T-helper 17 cell (primary cell): ENCODE data around the gene TAF1A. TPM values are rescaled to one million over a fixed set of nuclear protein-coding genes. Genes with fewer than 3 reads are reported as not detected.
"Not testable (repeated sequence)": the region's sequence is repeated elsewhere in the genome, so short reads cannot be mapped to it uniquely, and the experiment has no call there.

Experiments
- ATAC-seq: fragments of 150-1000 bp; cut with Tn5 transposase; 2 replicates; pipeline ENCODE4 v1.10.0; 2021; ENCODE audit warnings: mild to moderate bottlenecking, moderate library complexity
- DNase-seq, 3 donors: peaks; one replicate each; pipeline versions ENCODE4 v3.0.0 to v3.0.0-alpha.2; 2020 to 2021
- H3K9me3 ChIP-seq: one replicate; pipeline ENCODE4 v1.7.0; 2013; ENCODE audit warnings: low read length, mild to moderate bottlenecking; ENCODE audit not compliant: control insufficient read depth, poor library complexity, severe bottlenecking
- H3K27ac Mint-ChIP-seq: one replicate; pipeline ENCODE4 v1.8.0; 2022; ENCODE audit warnings: mild to moderate bottlenecking, moderate library complexity, mixed read lengths
- H3K27me3 Mint-ChIP-seq: one replicate; pipeline ENCODE4 v1.8.0; 2022; ENCODE audit warnings: mixed read lengths
- H3K36me3 Mint-ChIP-seq: one replicate; pipeline ENCODE4 v1.8.0; 2022; ENCODE audit warnings: low read depth, mixed read lengths
- H3K4me1 Mint-ChIP-seq: one replicate; pipeline ENCODE4 v1.8.0; 2022; ENCODE audit warnings: mild to moderate bottlenecking, mixed read lengths
- H3K4me3 Mint-ChIP-seq: one replicate; pipeline ENCODE4 v1.8.0; 2022; ENCODE audit warnings: mild to moderate bottlenecking, moderate library complexity, mixed read lengths
- total RNA-seq, 4 donors: library from RNA in 2 of 4; stranded (reverse) in 2 of 4; gene quantifications; one replicate each; pipeline ENCODE4 v1.2.3 and lab custom pipeline; 2022 to 2026

Gene TAF1A
- total RNA-seq, 2 donors from 2014 or later, result 4.0 to 4.1 TPM

DNA sequence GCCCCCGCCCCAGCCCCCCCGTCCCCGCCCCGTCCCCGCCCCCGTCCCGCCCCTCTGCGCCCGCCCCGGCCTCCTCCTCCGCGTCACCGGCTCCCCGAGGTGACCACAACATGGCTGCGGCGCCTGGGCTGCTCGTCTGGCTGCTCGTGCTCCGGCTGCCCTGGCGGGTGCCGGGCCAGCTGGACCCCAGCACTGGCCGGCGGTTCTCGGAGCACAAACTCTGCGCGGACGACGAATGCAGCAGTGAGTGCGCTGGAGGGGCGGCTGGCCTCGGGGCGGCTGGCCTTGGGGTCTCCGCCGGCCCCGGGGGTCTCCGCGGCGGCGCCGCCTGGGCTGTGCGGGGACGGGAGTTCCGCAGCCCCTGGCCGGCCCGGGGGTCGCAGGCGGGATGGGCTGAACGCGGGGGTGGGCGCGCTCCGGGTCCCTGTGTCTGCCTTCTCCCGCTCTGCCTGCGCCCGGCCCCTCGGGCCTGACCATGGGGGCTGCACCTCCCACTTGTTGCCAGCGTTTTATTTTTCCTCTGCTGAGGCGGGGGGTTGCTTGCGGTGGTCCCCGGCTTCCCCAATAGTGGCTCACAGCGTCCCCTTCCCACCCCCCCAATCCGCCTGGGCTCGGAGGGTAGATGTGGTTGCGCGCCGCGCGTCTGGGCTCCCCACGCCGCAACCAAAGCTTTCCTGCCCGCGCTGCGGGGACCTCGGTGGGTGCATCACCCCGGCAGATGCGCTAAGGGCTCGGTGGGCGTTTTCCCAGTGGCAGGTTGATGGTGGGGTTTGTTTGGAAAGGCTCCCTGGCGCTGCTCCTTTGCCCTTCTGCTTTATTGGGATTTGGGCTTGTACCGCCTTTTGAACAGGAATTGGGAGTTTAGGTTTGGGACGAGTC lies 28.5 kb upstream of the TAF1A start, which contains the start of gene MIA3:
MIA3 (plus strand) TSS at position 97 of the 879 bp plus-strand sequence; CDS start at position 111, 14 bp downstream.
- peaks cover 6% of the 10 kb centered on the region for H3K36me3 Mint-ChIP-seq
- H3K27me3 Mint-ChIP-seq, result peaks cover 28% of the 10 kb centered on the region
- H3K4me1 Mint-ChIP-seq, result peaks cover 27% of the 10 kb centered on the region
- peak within 1 kb of the TSS; percentile 91 for H3K4me3 Mint-ChIP-seq
- DNase-seq (peak; percentile 31 to 70 (median 33)), ATAC-seq (peak; percentile 56)
- H3K9me3 ChIP-seq, result no peaks in the 10 kb centered on the region
- H3K27ac Mint-ChIP-seq, result peak within 1 kb of the TSS; percentile 94

DNA sequence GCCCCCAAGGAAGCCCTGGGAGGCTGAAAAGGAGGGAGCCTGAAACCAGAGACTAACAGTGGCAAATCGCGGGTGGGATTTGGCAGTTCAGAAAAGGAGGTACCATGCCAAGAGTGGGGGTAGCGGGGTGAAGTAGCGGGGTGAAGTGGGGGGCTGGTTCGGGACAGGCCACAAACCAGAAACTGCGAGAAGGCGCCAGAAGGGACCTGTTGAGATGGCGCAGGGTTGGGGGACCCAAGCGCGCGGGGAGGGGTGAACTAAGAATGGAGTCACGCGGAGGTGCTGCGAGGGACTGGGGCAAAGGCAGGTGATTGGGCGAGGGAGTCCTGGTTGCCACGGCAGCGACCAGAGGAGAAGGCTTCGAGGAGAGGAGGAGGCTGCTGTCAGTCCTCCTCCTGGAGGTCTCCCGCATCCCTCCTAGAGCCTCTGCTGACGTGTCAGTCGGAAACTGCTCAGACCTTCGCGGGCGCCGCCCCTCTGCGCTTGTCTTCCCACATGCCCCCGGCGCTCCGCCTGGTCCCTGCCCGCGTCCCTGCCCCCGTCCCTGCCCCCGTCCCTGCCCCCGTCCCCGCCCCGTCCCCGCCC lies 27.7 kb upstream of the TAF1A start:
- peaks cover 24% of the 10 kb centered on the region for H3K4me1 Mint-ChIP-seq
- H3K27ac Mint-ChIP-seq, result peak overlapping the region; percentile 94
- peak; percentile 82 to 93 (median 93) for DNase-seq
- H3K36me3 Mint-ChIP-seq, result peaks cover 3% of the 10 kb centered on the region
- H3K9me3 ChIP-seq, result no peaks in the 10 kb centered on the region
- peaks cover 36% of the 10 kb centered on the region for H3K27me3 Mint-ChIP-seq
- peak; percentile 92 for ATAC-seq
- H3K4me3 Mint-ChIP-seq, result peak overlapping the region; percentile 91

DNA sequence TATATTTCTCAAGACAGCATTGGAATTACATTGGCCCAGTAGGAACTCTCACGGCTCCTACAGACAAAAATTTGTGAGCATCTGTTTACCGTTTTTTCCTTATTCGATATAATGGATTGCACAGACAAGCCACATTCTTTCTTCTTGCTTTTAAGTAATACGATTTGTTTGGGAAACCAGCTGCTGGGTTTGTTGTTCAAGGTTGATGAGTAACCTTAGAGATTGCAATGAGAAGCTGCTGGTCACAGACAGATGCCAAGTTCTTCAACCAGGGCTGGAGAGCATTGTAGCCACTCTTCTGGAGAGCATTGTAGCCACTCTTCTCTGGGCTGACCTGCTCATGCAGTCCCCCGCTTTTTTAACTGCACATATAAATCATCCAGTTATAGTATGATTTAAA lies 26.8 kb upstream of the TAF1A start:
- no peak for ATAC-seq
- no peaks in the 10 kb centered on the region for H3K9me3 ChIP-seq
- peaks cover 43% of the 10 kb centered on the region for H3K27me3 Mint-ChIP-seq
- no peak overlapping the region for H3K27ac Mint-ChIP-seq
- H3K36me3 Mint-ChIP-seq, result peaks cover 3% of the 10 kb centered on the region
- no peak for DNase-seq
- H3K4me3 Mint-ChIP-seq, result peak overlapping the region; percentile 91
- peaks cover 24% of the 10 kb centered on the region for H3K4me1 Mint-ChIP-seq

DNA sequence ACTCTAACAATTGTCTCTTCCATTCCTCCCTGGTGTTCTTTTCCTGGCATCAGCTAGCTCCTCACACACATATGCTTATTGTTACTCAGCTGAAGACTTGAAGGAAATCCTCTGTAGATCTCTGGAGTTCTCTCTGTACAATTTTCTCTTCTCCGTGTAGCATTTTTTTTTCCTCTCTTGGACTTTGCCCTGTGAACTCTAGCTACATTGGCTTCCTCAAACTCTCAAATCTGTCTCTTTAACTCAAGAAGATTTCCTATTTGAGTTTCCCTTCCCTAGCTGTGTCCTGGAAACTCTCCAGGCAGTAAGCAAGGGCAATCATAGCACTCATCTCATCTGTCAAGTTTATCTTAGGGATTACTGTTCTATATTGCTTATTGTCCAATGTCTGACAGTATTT lies 23.9 kb upstream of the TAF1A start:
- Mint-ChIP-seq H3K27ac (no peak overlapping the region), H3K4me1 (peaks cover 8% of the 10 kb centered on the region), H3K27me3 (peaks cover 50% of the 10 kb centered on the region), H3K36me3 (peaks cover 3% of the 10 kb centered on the region), H3K4me3 (no peak overlapping the region)
- ATAC-seq, result no peak
- no peak for DNase-seq
- H3K9me3 ChIP-seq, result no peaks in the 10 kb centered on the region

DNA sequence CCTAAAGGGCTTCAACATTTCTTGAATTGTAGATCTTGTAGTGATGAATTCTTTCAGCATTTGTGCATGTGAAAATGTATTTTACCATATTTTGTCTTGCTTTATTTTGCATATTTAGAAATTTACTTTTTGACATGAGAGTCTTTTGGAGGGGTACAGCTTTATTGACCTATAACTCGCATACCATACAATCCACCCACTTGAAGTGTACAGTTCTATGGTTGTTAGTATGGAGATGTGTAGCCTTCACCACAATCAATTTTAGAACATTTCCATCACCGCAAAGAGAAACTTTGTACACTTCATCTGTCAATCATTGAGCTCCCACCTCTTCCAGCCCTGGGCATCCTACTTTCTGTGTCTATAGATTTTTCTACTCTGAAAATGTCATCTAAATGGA lies 21.0 kb upstream of the TAF1A start:
- no peaks in the 10 kb centered on the region for H3K9me3 ChIP-seq
- Mint-ChIP-seq H3K4me3 (no peak overlapping the region), H3K4me1 (no peaks in the 10 kb centered on the region), H3K27ac (no peak overlapping the region), H3K27me3 (peaks cover 49% of the 10 kb centered on the region), H3K36me3 (peaks cover 3% of the 10 kb centered on the region)
- DNase-seq (no peak), ATAC-seq (no peak)

DNA sequence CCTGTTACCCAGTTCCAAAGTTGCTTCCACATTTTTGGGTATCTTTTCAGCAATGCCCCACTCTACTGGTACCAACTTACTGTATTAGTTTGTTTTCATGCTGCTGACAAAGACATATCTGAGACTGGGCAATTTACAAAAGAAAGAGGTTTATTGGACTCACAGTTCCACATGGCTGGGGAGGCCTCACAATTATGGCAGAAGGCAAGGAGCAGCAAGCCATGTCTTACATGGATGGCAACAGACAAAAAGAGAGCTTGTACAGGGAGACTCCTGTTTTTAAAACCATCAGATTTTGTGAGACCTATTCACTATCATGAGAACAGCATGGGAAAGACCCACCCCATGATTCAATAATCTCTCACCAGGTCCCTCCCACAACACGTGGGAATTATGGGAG lies 19.4 kb upstream of the TAF1A start:
- H3K27ac Mint-ChIP-seq, H3K9me3 ChIP-seq, H3K36me3 Mint-ChIP-seq, H3K4me1 Mint-ChIP-seq, DNase-seq, ATAC-seq, H3K4me3 Mint-ChIP-seq: not testable (repeated sequence)
- H3K27me3 Mint-ChIP-seq, result peaks cover 36% of the 10 kb centered on the region

DNA sequence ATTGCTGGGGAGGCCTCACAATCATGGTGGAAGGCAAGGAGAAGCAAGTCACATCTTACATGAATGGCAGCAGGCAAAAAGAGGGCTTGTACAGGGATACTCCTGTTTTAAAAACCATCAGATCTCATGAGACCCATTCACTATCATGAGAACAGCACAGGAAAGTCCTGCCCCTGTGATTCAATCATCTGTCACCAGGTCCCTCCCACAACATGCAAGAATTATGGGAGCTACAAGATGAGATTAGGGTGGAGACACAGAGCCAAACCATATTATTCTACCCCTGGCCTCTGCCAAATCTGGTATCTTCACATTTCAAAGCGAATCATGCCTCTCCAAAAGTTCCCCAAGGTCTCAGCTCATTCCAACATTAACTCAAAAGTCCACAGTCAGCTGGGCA lies 17.0 kb upstream of the TAF1A start:
- no peak overlapping the region for H3K4me3 Mint-ChIP-seq
- no peaks in the 10 kb centered on the region for H3K4me1 Mint-ChIP-seq
- no peak for DNase-seq
- H3K27me3 Mint-ChIP-seq, result peaks cover 15% of the 10 kb centered on the region
- H3K9me3 ChIP-seq, result no peaks in the 10 kb centered on the region
- no peak overlapping the region for H3K27ac Mint-ChIP-seq
- no peaks in the 10 kb centered on the region for H3K36me3 Mint-ChIP-seq
- ATAC-seq, result no peak

DNA sequence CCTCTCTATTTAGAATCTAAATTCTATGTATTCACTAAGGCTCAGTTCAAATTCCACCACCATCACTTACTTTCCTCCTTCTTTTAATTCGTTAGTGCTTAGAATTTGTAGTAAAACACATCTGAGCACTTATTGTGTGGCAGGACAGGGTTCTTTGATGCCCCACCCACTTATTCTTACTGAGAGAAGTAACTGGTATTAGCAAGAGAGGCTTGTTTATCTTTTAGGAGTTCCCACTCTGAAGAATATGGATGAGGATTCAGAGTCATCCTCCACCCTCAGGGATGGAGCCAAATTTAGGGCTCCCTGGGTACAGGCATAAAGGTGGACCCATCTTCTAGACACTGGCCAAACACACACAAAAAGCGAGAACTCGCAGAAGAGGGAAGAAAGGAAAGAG lies 11.5 kb upstream of the TAF1A start:
- DNase-seq (no peak), ATAC-seq (no peak)
- Mint-ChIP-seq H3K4me3 (no peak overlapping the region), H3K27me3 (peaks cover 6% of the 10 kb centered on the region), H3K27ac (peak overlapping the region; percentile 71), H3K36me3 (no peaks in the 10 kb centered on the region), H3K4me1 (peaks cover 2% of the 10 kb centered on the region)
- H3K9me3 ChIP-seq, result no peaks in the 10 kb centered on the region

DNA sequence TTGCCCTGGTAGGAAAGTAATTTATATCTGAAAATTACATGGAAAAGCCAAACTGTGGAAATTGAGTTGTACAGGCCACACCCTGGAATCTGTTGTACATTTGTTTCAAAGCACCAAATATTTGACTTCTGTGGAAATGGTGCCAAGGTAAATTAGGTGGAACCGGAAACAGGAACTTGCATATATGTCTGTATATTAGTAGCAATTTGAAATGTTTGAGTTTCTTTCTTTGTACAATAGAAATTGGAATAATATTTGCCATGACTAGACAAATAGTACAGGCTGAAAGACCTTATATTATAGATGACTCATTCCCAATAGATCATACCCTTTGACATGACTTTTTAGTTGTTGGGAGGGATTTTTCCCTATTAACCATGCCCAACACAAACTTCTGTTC lies 10.5 kb upstream of the TAF1A start:
- H3K9me3 ChIP-seq, result no peaks in the 10 kb centered on the region
- Mint-ChIP-seq H3K36me3 (no peaks in the 10 kb centered on the region), H3K4me3 (no peak overlapping the region), H3K4me1 (peaks cover 2% of the 10 kb centered on the region), H3K27me3 (peaks cover 6% of the 10 kb centered on the region), H3K27ac (no peak overlapping the region)
- DNase-seq (no peak), ATAC-seq (no peak)

DNA sequence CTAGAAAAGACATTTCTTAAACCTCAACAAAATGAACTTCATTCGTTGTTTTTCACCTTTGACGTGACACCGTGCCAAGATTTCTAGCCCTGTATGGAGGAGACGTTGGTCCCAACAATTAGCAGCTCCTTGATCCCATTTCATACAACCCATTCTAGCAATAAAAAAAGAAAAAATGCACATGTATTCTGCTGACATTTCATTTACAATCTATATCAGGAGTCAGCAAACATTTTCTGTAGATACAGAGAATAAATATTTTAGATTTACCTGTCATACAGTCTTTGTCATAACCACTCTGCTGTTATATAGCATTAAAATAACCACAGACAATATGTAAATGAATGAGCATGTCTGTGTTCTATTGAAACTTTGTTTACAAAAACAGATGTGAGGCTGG lies 7.0 kb upstream of the TAF1A start:
- peaks cover 2% of the 10 kb centered on the region for H3K4me1 Mint-ChIP-seq

DNA sequence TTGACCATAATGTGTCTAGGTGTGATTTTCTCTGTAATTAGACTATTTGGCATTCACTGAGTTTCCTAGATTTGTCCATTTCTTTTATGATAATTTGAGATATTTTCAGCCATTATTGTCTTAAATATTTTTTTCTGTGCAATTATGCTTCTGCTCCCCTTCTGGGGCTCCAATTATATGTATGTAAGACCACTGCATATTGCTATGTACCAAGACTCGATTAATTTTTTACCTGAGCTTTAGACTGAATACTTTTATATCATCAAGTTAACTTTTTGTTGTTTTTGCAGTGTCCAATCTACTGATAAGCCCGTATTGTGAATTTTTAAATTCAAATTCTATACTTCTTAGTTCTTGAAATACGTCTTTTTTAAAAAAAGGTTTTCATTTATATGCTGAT lies 5.1 kb upstream of the TAF1A start:
- Mint-ChIP-seq H3K36me3 (no peaks in the 10 kb centered on the region), H3K27ac (no peak overlapping the region), H3K27me3 (no peaks in the 10 kb centered on the region), H3K4me1 (peaks cover 6% of the 10 kb centered on the region), H3K4me3 (no peak overlapping the region)
- ATAC-seq (no peak), DNase-seq (no peak)
- H3K9me3 ChIP-seq, result no peaks in the 10 kb centered on the region

More for the DNA sequence above, 7.0 kb upstream of the TAF1A start:
- Mint-ChIP-seq H3K27me3 (peaks cover 6% of the 10 kb centered on the region), H3K4me3 (no peak overlapping the region), H3K36me3 (no peaks in the 10 kb centered on the region), H3K27ac (no peak overlapping the region)
- ATAC-seq (no peak), DNase-seq (no peak)
- no peaks in the 10 kb centered on the region for H3K9me3 ChIP-seq

DNA sequence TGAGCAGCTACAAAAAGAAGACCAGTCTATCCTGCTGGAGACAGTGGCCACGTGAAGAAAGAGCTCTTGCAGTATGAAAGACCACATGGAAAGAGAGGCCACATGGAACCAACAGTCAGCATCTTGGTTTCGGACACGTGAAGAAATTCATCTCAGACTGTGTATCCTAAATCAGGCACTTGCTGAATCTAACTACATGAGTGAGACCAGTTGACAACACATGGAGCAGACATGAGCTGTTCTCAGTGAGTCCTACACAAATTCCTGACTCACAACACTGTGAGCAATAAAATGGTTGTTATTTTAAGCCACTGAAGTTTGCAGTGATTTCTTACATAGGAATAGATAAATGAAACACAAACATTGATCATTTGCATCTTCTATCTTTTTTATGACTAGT lies 2.4 kb upstream of the TAF1A start:
- H3K9me3 ChIP-seq, result no peaks in the 10 kb centered on the region
- Mint-ChIP-seq H3K36me3 (no peaks in the 10 kb centered on the region), H3K27ac (no peak overlapping the region), H3K27me3 (no peaks in the 10 kb centered on the region), H3K4me3 (no peak overlapping the region), H3K4me1 (peaks cover 20% of the 10 kb centered on the region)
- DNase-seq (no peak), ATAC-seq (no peak)

DNA sequence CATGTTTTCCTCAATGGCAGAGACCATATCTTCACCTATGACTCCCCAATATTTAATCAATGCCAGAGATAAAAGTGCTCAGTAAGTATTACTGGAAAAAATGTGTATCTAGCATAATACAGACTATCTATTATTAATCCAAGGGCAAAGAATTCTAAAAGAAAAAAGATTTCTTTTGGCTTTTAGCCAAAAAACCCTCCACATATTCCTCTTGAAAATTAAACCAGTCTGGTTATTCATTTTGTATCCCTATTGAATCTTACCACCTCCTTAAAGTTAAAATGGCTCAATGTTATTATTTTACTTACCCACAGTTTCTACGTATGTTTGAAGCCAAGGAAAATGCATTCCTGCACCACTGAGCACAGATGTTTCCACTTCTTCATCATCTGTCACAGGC lies 1.6 kb downstream of the TAF1A start:
- no peaks in the 10 kb centered on the region for H3K27me3 Mint-ChIP-seq
- H3K4me3 Mint-ChIP-seq, result no peak overlapping the region
- no peaks in the 10 kb centered on the region for H3K9me3 ChIP-seq
- DNase-seq (no peak), ATAC-seq (no peak)
- H3K27ac Mint-ChIP-seq, result no peak overlapping the region
- peaks cover 3% of the 10 kb centered on the region for H3K36me3 Mint-ChIP-seq
- H3K4me1 Mint-ChIP-seq, result peaks cover 26% of the 10 kb centered on the region

DNA sequence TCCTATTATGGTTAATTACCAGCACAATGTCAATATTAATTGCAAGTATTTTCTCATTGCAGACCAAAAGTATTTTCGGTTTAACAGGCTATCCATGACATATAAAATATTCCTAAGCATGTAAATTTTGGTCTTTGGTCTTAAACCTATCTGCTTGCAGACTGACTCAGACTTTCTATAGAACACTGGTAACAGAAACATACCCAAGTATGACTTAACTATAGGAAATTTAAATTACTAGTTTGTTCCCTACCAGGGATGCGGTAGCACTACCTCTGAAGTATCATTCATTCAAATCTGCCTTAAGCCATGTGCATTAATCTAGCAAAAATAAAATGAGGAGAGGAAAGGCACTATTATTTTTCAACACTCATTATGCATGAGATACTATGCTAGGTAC lies 2.9 kb downstream of the TAF1A start:
- DNase-seq (no peak), ATAC-seq (no peak)
- H3K36me3 Mint-ChIP-seq, result peaks cover 8% of the 10 kb centered on the region
- no peak overlapping the region for H3K27ac Mint-ChIP-seq
- H3K27me3 Mint-ChIP-seq, result no peaks in the 10 kb centered on the region
- H3K4me3 Mint-ChIP-seq, result no peak overlapping the region
- H3K9me3 ChIP-seq, result no peaks in the 10 kb centered on the region
- peaks cover 26% of the 10 kb centered on the region for H3K4me1 Mint-ChIP-seq
